ENCODE results near the gene XXYLT1. TPM values are rescaled to one million over a fixed set of nuclear protein-coding genes. Genes with fewer than 3 reads are reported as not detected.

The XXYLT1 gene
- total and polyA plus RNA-seq, 9 of the 15 experiments (the other 6 are each of a cell fraction or from before 2014, with no cell fraction given), result 1.9 to 18.9 (median 15.0) TPM

DNA sequence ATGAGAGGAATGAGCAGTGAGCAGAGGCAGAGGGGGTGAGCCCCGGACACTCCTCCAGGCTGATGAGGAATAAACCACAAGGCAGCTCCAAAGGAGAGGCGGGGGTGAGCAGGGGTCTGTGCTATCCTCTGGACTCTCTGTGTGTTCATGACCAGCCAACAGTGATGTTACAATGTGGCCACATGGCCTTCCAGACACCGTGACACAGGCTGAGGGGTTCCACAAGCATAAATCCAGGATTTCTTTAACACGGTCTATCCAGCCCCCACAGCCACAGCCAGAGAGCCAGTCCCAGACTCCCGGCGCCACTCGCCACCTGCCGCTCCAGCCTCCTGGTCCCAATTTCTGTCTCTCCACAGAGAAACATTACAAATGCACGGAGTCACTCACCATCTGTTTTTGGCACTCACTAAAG is 24.4 kb downstream of the XXYLT1 start (continued):
- TF ChIP-seq CEBPB (tag; IDR thresholded peaks at IDR 0.05) (no peak), PHB2 (IDR thresholded peaks at IDR 0.05; ENCODE audit: low read depth) (no peak), FOXM1 (IDR thresholded peaks at IDR 0.05; ENCODE audit: low read depth) (no peak), FOXM1 (CRISPR knock-in tag; IDR thresholded peaks at IDR 0.05; ENCODE audit: low read depth) (no peak), ZNF224 (CRISPR knock-in tag; IDR thresholded peaks at IDR 0.05) (no peak), KAT7 (CRISPR knock-in tag; IDR thresholded peaks at IDR 0.05; ENCODE audit: borderline replicate concordance) (no peak), TCFL5 (CRISPR knock-in tag; conservative IDR thresholded peaks at IDR 0.05) (no peak)

DNA sequence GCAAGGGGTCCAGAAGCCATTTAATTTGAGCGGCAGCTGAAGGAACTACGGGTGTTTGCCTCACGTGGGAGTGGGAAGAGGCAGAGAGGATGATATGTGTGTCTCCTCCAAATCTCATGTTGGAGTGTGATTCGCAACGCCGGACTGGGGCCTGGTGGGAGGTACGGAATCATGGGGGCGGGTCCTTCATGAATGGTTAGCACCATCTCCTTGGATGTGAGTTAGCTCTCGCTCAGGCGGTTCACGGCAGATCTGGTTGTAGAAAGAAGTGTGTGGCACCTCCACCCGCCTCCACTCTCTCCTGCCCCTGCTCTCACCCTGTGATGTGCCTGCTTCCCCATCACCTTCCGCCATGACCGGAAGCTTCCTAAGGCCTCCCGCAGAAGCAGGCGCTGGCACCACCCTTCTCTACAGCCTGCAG is 25.4 kb downstream of the XXYLT1 start:
- Histone ChIP-seq H3K36me3 (ENCODE audit: control insufficient read depth, insufficient read depth, low read length) (peaks cover 7% of the 10 kb centered on the region; the same call in 1 of the 3 replicates), H3K4me2 (ENCODE audit: insufficient read depth, low read length) (no peak overlapping the region), H3K27me3 (ENCODE audit: control insufficient read depth in 2 of 2, insufficient read depth in 2 of 2, low read length in 2 of 2) (no peaks in the 10 kb centered on the region), H3K9ac (ENCODE audit: insufficient read depth in 1 of 2, low read depth in 2 of 2, low read length in 2 of 2) (no peak overlapping the region), H3K27ac (ENCODE audit: extremely low read depth, low read depth, low read length) (no peak overlapping the region), H3K9me1 (ENCODE audit: control insufficient read depth, insufficient read depth, low read length) (no peaks in the 10 kb centered on the region), H3K4me1 (replicated peaks in 1 of 2; ENCODE audit: control insufficient read depth in 2 of 2, insufficient read depth in 2 of 2, low read length in 2 of 2) (peaks cover 3% of the 10 kb centered on the region in 2 experiments; a peak in 1 of 5 replicates), H3K4me3 (no peak overlapping the region), H2AFZ (ENCODE audit: low read depth, low read length) (no peak overlapping the region), H3K79me2 (ENCODE audit: control insufficient read depth, insufficient read depth, low read length) (no peaks in the 10 kb centered on the region), H4K20me1 (replicated peaks; ENCODE audit: control insufficient read depth, insufficient read depth, low read length) (no peaks in the 10 kb centered on the region), H3K9me3 (replicated peaks; ENCODE audit: control insufficient read depth, insufficient read depth, low read depth, low read length) (0 out of 2 replicates have a peak, but pooled peaks cover 3% of the 10 kb centered on the region)
- no TSS peak for BruUV-seq (replicated peaks)
- intact Hi-C loops (cut with micrococcal nuclease) (no loop called here), in situ Hi-C loops (cut with MboI) (no loop called here)
- ChIA-PET CTCF (ENCODE audit: low intra/inter-chr PET ratio) (no interaction called here), POLR2A (no interaction called here)
- TF ChIP-seq, protein P1, sequence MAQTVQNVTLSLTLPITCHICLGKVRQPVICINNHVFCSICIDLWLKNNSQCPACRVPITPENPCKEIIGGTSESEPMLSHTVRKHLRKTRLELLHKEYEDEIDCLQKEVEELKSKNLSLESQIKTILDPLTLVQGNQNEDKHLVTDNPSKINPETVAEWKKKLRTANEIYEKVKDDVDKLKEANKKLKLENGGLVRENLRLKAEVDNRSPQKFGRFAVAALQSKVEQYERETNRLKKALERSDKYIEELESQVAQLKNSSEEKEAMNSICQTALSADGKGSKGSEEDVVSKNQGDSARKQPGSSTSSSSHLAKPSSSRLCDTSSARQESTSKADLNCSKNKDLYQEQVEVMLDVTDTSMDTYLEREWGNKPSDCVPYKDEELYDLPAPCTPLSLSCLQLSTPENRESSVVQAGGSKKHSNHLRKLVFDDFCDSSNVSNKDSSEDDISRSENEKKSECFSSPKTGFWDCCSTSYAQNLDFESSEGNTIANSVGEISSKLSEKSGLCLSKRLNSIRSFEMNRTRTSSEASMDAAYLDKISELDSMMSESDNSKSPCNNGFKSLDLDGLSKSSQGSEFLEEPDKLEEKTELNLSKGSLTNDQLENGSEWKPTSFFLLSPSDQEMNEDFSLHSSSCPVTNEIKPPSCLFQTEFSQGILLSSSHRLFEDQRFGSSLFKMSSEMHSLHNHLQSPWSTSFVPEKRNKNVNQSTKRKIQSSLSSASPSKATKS (CRISPR knock-in tag; IDR thresholded peaks at IDR 0.05), result no peak
- TF ChIP-seq ZNF311 (CRISPR knock-in tag; IDR thresholded peaks at IDR 0.05) (no peak), ZNF696 (CRISPR knock-in tag; conservative IDR thresholded peaks at IDR 0.05) (no peak), ZNF124 (CRISPR knock-in tag; IDR thresholded peaks at IDR 0.05) (no peak)
- WGBS (ENCODE audit: insufficient coverage, low coverage, missing lambda C conversion rate), result 91% methylated on average over 16 of the region's 16 CpGs
- ATAC-seq (no peak), DNase-seq (ENCODE audit: extremely low read depth in 1 of 4, low spot score in 3 of 4) (no peak), FAIRE-seq (no peak)

Data from K562 (cell line).